PC-9 (cell line): ENCODE results near the gene KPNA6. TPM values are rescaled to one million over a fixed set of nuclear protein-coding genes. Genes with fewer than 3 reads are reported as not detected.
"Not testable (repeated sequence)": the region's sequence is repeated elsewhere in the genome, so short reads cannot be mapped to it uniquely, and the experiment has no call there.

Source experiments
- BruUV-seq: library from RNA; stranded (reverse); fragments of 400-500 nt; replicated peaks from 2 replicates; lab custom pipeline; 2021; lab: Mats Ljungman, UMichigan
- CTCF ChIA-PET: fragments of 300-600 bp; sonication (Branson Sonifier 250); formaldehyde crosslinking; loops from one replicate; lab custom pipeline; 2022; ENCODE audit warnings: antibody characterized with exemption; lab: Charles Lee
- POLR2A ChIA-PET: fragments of 300-600 bp; sonication (Branson Sonifier 250); formaldehyde crosslinking; loops from one replicate; lab custom pipeline; 2022; ENCODE audit warnings: antibody characterized with exemption; ENCODE audit not compliant: unreplicated experiment; lab: Charles Lee
- DNase-seq, 2 experiments: peaks; one replicate each; pipeline versions ENCODE4 v3.0.0 to v3.0.0-alpha.2; 2015 to 2022; ENCODE audit warnings: mixed read lengths in 1 of 2
- H2AFZ ChIP-seq: fragments of 200-600 bp; sonication (generic); 2 replicates; pipeline ENCODE4 v1.8.1; 2017; ENCODE audit warnings: antibody characterized with exemption
- H3F3A ChIP-seq: fragments of 200-600 bp; sonication (generic); 2 replicates; pipeline ENCODE4 v1.8.1; 2017; ENCODE audit warnings: antibody characterized with exemption, mild to moderate bottlenecking, low read depth; ENCODE audit not compliant: insufficient read depth
- H3K27ac ChIP-seq: fragments of 200-600 bp; sonication (generic); 2 replicates; pipeline ENCODE4 v1.6.1; 2016; ENCODE audit warnings: mixed run types
- H3K27me3 ChIP-seq: fragments of 200-600 bp; sonication (generic); 2 replicates; pipeline ENCODE4 v1.6.1; 2016; ENCODE audit warnings: low read depth, mixed run types; ENCODE audit not compliant: insufficient read depth
- H3K36me3 ChIP-seq: fragments of 200-600 bp; sonication (generic); 2 replicates; pipeline ENCODE4 v1.6.1; 2016; ENCODE audit warnings: low read depth, mixed run types
- H3K4me1 ChIP-seq: fragments of 200-600 bp; sonication (generic); replicated peaks from 2 replicates; pipeline ENCODE4 v1.6.1; 2016; ENCODE audit warnings: mixed run types; ENCODE audit not compliant: insufficient read depth
- H3K4me2 ChIP-seq: fragments of 200-600 bp; sonication (generic); 2 replicates; pipeline ENCODE4 v1.6.1; 2017; ENCODE audit warnings: mixed run types
- H3K4me3 ChIP-seq: fragments of 200-600 bp; sonication (generic); 2 replicates; pipeline ENCODE4 v1.6.1; 2016; ENCODE audit warnings: mixed run types
- H3K79me2 ChIP-seq: fragments of 200-600 bp; sonication (generic); 2 replicates; pipeline ENCODE4 v1.6.1; 2017; ENCODE audit warnings: low read depth, mixed run types
- H3K9me2 ChIP-seq: fragments of 200-600 bp; sonication (generic); 2 replicates; pipeline ENCODE4 v1.8.1; 2017; ENCODE audit warnings: mild to moderate bottlenecking; ENCODE audit not compliant: insufficient read depth
- H3K9me3 ChIP-seq: fragments of 200-600 bp; sonication (generic); 2 replicates; pipeline ENCODE4 v1.8.1; 2016; ENCODE audit warnings: low read depth; ENCODE audit not compliant: insufficient read depth
- H4K20me1 ChIP-seq: fragments of 200-600 bp; sonication (generic); 2 replicates; pipeline ENCODE4 v1.8.1; 2017; ENCODE audit not compliant: insufficient read depth
- CTCF ChIP-seq: fragments of 200-600 bp; sonication (generic); conservative IDR thresholded peaks from 2 replicates; pipeline ENCODE4 v1.6.1; 2017; ENCODE audit warnings: mixed run types, antibody characterized with exemption, mild to moderate bottlenecking, moderate library complexity
- EZH2 ChIP-seq: fragments of 200-600 bp; sonication (generic); IDR thresholded peaks from 2 replicates; pipeline ENCODE4 v1.8.0; 2017; ENCODE audit warnings: antibody characterized with exemption, low read depth
- intact Hi-C: fragments of 100-400 bp; cut with micrococcal nuclease; formaldehyde crosslinking; loops from one replicate; pipeline ENCODE4 v1.10.0; 2022; ENCODE audit not compliant: unreplicated experiment
- total RNA-seq: library from RNA; stranded (reverse); gene quantifications from 2 replicates; pipeline ENCODE4 v1.2.3, GENCODE V29; 2021

KPNA6 gene
- total RNA-seq, 1 experiment from 2014 or later: 89.9 TPM

DNA sequence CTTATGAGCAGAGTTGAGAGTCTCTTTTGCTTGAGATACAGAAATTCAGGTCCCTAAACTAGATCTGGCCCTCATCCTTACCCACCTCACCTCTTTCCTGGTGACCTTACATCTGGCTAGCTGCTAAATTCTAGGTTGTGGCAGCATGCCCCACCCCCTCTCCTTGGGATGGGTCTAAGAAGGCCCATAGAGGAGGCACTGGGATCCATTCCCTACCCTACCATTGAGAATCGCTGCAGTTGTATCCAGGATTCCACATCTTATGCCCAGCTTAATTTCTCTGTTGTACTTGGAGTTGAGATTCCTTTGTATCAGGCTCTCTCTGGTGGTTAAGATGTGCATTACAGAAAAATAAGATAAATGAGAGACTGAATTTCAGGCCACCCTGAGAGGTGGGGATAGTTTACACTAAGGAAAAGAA is 44.6 kb upstream of the KPNA6 start:
- H3K4me2 ChIP-seq: peak overlapping the region; percentile 37; the same call in 1 of the 2 replicates
- ChIA-PET CTCF (no interaction called here), POLR2A (no interaction called here)
- H3K27me3 ChIP-seq: no peaks in the 10 kb centered on the region
- no peak overlapping the region for H2AFZ ChIP-seq
- TF ChIP-seq EZH2 (no peak), CTCF (peak; percentile 77)
- H3K9me2 ChIP-seq: no peaks in the 10 kb centered on the region
- H3F3A ChIP-seq: peaks cover 70% of the 10 kb centered on the region
- peaks cover 21% of the 10 kb centered on the region for H4K20me1 ChIP-seq
- H3K4me1 ChIP-seq: peaks cover 24% of the 10 kb centered on the region
- H3K36me3 ChIP-seq: peaks cover 25% of the 10 kb centered on the region; the same call in 1 of the 2 replicates
- no peaks in the 10 kb centered on the region for H3K9me3 ChIP-seq
- intact Hi-C loops: loop anchor here (10.0 kb wide), 2 partner anchors 98 to 398 kb away; no protein-coding TSS in a partner anchor
- no peak overlapping the region for H3K4me3 ChIP-seq
- BruUV-seq: no TSS peak
- no peak for DNase-seq
- no peaks in the 10 kb centered on the region for H3K79me2 ChIP-seq
- H3K27ac ChIP-seq: peak overlapping the region; percentile 21; the same call in 1 of the 2 replicates

- peak overlapping the region; percentile 11 for H3K27ac ChIP-seq
- not testable (repeated sequence) for H3K9me2 ChIP-seq, BruUV-seq, H3K36me3 ChIP-seq, H3K4me3 ChIP-seq, H2AFZ ChIP-seq, H3K9me3 ChIP-seq, DNase-seq, H3K79me2 ChIP-seq, H3K27me3 ChIP-seq
- peaks cover 24% of the 10 kb centered on the region for H3K4me1 ChIP-seq
- intact Hi-C loops: loop anchor here (10.0 kb wide), 2 partner anchors 101 to 401 kb away; no protein-coding TSS in a partner anchor
- CTCF ChIA-PET: interaction anchor here (0.7 kb wide), 1 partner anchor 32 kb away, joined by 4 read pairs; no protein-coding TSS in a partner anchor
- peaks cover 54% of the 10 kb centered on the region for H3F3A ChIP-seq
- H3K4me2 ChIP-seq: peak overlapping the region; percentile 40; the same call in 1 of the 2 replicates
- POLR2A ChIA-PET: interaction anchor here (0.5 to 0.7 kb wide), 3 partner anchors 56 to 115 kb away, joined by 3 read pairs; no protein-coding TSS in a partner anchor
- H4K20me1 ChIP-seq: peaks cover 21% of the 10 kb centered on the region
Observed at GRCh38 chr1:32065613-32066488, 42.0 kb upstream of the KPNA6 start.

- Histone ChIP-seq H3F3A (peaks cover 48% of the 10 kb centered on the region), H3K36me3 (0 out of 2 replicates have a peak, but pooled peaks cover 2% of the 10 kb centered on the region), H3K4me1 (peaks cover 26% of the 10 kb centered on the region), H3K27me3 (no peaks in the 10 kb centered on the region), H2AFZ (no peak overlapping the region), H3K79me2 (no peaks in the 10 kb centered on the region), H3K9me3 (no peaks in the 10 kb centered on the region), H3K4me3 (no peak overlapping the region), H3K4me2 (peak overlapping the region; percentile 40), H3K27ac (peak overlapping the region; percentile 11), H3K9me2 (no peaks in the 10 kb centered on the region), H4K20me1 (peaks cover 21% of the 10 kb centered on the region)
- BruUV-seq: no TSS peak
- TF ChIP-seq EZH2 (no peak), CTCF (no peak)
- intact Hi-C loops: loop anchor here (10.0 kb wide), 2 partner anchors 102 to 402 kb away; no protein-coding TSS in a partner anchor
- ChIA-PET CTCF (interaction anchor here (0.7 kb wide), 1 partner anchor 32 kb away, joined by 4 read pairs; no protein-coding TSS in a partner anchor), POLR2A (interaction anchor here (0.5 to 0.7 kb wide), 3 partner anchors 55 to 106 kb away, joined by 3 to 8 read pairs (median 3); no protein-coding TSS in a partner anchor)
- peak; percentile 70 to 97 for DNase-seq
Observed at GRCh38 chr1:32066489-32066873, 41.4 kb upstream of the KPNA6 start.
